SK-N-SH treated with all-trans-retinoic acid at 6 μM for 48 hours (cell line): Measurements from ENCODE around the gene NKX1-2.
"Not testable (repeated sequence)": the region's sequence is repeated elsewhere in the genome, so short reads cannot be mapped to it uniquely, and the experiment has no call there.

ENCODE experiments used
- ATAC-seq: fragments of 200-7000 bp; cut with Tn5 transposase; 3 replicates; pipeline ENCODE4 v1.9.1; 2020; ENCODE audit warnings: mild to moderate bottlenecking, moderate library complexity
- ARNTL ChIP-seq: fragments of 450-650 bp; formaldehyde crosslinking; IDR thresholded peaks from 2 replicates; pipeline ENCODE4 v1.5.0; 2020; ENCODE audit warnings: low read depth, mild to moderate bottlenecking, moderate library complexity, borderline replicate concordance
- BACH2 ChIP-seq: fragments of 250-450 bp; sonication (Bioruptor Pico); IDR thresholded peaks from 2 replicates; pipeline ENCODE4 v1.9.0; 2021; ENCODE audit warnings: mild to moderate bottlenecking, borderline replicate concordance
- CSDC2 ChIP-seq: fragments of 250-450 bp; sonication (Bioruptor Pico); IDR thresholded peaks from 2 replicates; pipeline ENCODE4 v1.5.0; 2020; ENCODE audit warnings: mild to moderate bottlenecking, moderate library complexity
- ESRRG ChIP-seq: fragments of 250-450 bp; sonication (Bioruptor Pico); IDR thresholded peaks from 2 replicates; pipeline ENCODE4 v1.6.1; 2021; ENCODE audit warnings: mild to moderate bottlenecking
- GLIS3 ChIP-seq: fragments of 250-450 bp; sonication (Bioruptor Pico); IDR thresholded peaks from 2 replicates; pipeline ENCODE4 v1.5.0; 2020; ENCODE audit warnings: mild to moderate bottlenecking, moderate library complexity
- ISL1 ChIP-seq: fragments of 250-450 bp; sonication (Bioruptor Pico); IDR thresholded peaks from 2 replicates; pipeline ENCODE4 v2.1.2; 2022; ENCODE audit warnings: mild to moderate bottlenecking, moderate library complexity
- OSR1 ChIP-seq: fragments of 250-450 bp; sonication (Bioruptor Pico); IDR thresholded peaks from 2 replicates; pipeline ENCODE4 v1.8.0; 2022; ENCODE audit warnings: moderate library complexity, mild to moderate bottlenecking, inconsistent platforms
- PPARA ChIP-seq: fragments of 250-450 bp; sonication (Bioruptor Pico); IDR thresholded peaks from 2 replicates; pipeline ENCODE4 v1.5.0; 2020; ENCODE audit warnings: mild to moderate bottlenecking, borderline replicate concordance
- RARB ChIP-seq: fragments of 250-450 bp; sonication (Bioruptor Pico); IDR thresholded peaks from 2 replicates; pipeline ENCODE4 v1.8.0; 2021; ENCODE audit warnings: mild to moderate bottlenecking, moderate library complexity
- SNAI2 ChIP-seq: fragments of 250-450 bp; sonication (Bioruptor Pico); IDR thresholded peaks from 2 replicates; pipeline ENCODE4 v1.5.0; 2020; ENCODE audit warnings: mild to moderate bottlenecking, moderate library complexity
- TCF4 ChIP-seq: fragments of 250-450 bp; sonication (Bioruptor Pico); IDR thresholded peaks from 2 replicates; pipeline ENCODE4 v1.8.0; 2021; ENCODE audit warnings: mild to moderate bottlenecking, moderate library complexity, borderline replicate concordance
- TOX ChIP-seq: fragments of 250-450 bp; sonication (Bioruptor Pico); IDR thresholded peaks from 2 replicates; pipeline ENCODE4 v1.8.0; 2021; ENCODE audit warnings: mild to moderate bottlenecking, moderate library complexity, borderline replicate concordance
- ZFP3 ChIP-seq: fragments of 250-450 bp; sonication (Bioruptor Pico); IDR thresholded peaks from 2 replicates; pipeline ENCODE4 v1.5.0; 2020; ENCODE audit warnings: mild to moderate bottlenecking, moderate library complexity
- ZFP30 ChIP-seq: fragments of 450-650 bp; formaldehyde crosslinking; IDR thresholded peaks from 2 replicates; pipeline ENCODE4 v1.5.0; 2022; ENCODE audit warnings: mild to moderate bottlenecking, moderate library complexity
- ZNF565 ChIP-seq: fragments of 450-650 bp; formaldehyde crosslinking; conservative IDR thresholded peaks from 2 replicates; pipeline ENCODE4 v1.5.0; 2020; ENCODE audit warnings: low read depth, mild to moderate bottlenecking, moderate library complexity
- ZNF70 ChIP-seq: fragments of 450-650 bp; formaldehyde crosslinking; IDR thresholded peaks from 2 replicates; pipeline ENCODE4 v1.5.0; 2020; ENCODE audit warnings: mild to moderate bottlenecking, moderate library complexity
- ZNF8 ChIP-seq: fragments of 450-650 bp; formaldehyde crosslinking; IDR thresholded peaks from 2 replicates; pipeline ENCODE4 v1.5.0; 2020; ENCODE audit warnings: mild to moderate bottlenecking, moderate library complexity
- TF ChIP-seq, protein P1 (sequence below): fragments of 250-450 bp; sonication (Bioruptor Pico); IDR thresholded peaks from 2 replicates; pipeline ENCODE4 v1.8.0; 2020; ENCODE audit warnings: mild to moderate bottlenecking, moderate library complexity, borderline replicate concordance
- TF ChIP-seq, protein P2 (sequence below): fragments of 250-450 bp; sonication (Bioruptor Pico); IDR thresholded peaks from 2 replicates; pipeline ENCODE4 v1.5.1; 2020; ENCODE audit warnings: low read depth, mild to moderate bottlenecking, moderate library complexity
- TF ChIP-seq, protein P3 (sequence below): fragments of 250-450 bp; sonication (Bioruptor Pico); IDR thresholded peaks from 2 replicates; pipeline ENCODE4 v1.5.1; 2021; ENCODE audit warnings: mild to moderate bottlenecking, moderate library complexity
- TF ChIP-seq, protein P4 (sequence below): fragments of 250-450 bp; sonication (Bioruptor Pico); IDR thresholded peaks from 2 replicates; pipeline ENCODE4 v1.8.0; 2021; ENCODE audit warnings: low read depth, mild to moderate bottlenecking, moderate library complexity, borderline replicate concordance

NKX1-2 gene

DNA sequence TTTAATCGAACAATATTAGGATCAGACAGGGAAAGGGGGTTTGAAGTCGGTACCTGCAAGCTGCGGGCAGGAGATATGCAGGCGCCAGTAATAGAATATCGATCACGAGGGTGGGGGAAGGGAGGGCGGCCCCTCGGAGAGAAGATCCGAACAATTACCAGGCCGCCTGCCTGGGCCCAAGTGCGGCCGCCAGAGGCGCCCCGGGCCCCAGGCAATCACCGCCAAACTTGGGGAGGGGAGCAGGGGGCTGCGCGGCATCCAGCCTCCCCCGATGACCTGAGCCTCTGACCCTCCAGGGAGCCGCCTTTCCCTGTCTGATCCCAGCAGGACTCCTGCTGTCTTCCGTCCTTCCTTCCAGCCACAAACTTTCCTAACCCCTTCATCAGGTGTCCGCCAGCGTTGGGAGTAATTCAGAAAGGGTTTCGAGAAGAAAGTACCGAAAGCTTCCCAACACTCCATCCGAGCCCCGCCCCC lies 1.1 kb downstream of the NKX1-2 start:
- no peak for ATAC-seq
- TF ChIP-seq ESRRG (CRISPR knock-in tag): no peak

DNA sequence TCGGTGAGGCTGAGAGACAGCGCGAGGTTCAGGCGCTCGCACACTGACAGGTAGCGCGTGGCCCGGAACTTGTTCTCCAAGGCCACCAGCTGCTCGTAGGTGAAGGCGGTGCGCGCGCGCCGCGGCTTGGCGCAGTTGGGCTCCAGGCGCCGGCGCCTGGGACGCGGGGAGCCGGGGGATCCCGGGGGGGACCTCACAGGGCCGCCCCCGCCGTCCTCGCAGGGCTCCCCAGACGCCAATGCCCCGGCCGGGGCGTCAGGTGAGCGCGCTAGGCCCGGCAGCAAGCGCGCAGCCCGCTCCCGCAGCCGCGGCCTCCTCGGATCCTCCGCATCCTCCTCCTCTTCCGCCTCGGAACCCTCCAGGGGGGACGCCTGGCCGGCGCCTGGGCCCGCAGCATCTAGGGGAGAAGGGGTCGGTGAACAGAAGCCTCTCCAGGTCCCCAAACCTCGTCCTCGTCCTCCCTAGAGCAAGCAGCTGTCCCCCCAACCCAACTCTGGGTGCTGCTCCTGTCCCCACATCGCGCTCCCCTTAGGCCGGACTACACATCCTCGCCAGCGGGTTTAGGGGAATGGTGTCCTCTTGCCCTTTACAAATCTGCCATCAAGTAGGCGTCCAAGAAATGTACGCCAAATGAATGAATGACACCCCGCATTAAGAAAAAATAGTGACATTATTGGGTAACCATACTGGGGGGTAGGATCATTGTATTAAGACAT lies 1.9 kb downstream of the NKX1-2 start:
- no peak; the same call in 2 of the 3 replicates for ATAC-seq
- TF ChIP-seq ESRRG (CRISPR knock-in tag): no peak
- no peak for TF ChIP-seq OSR1 (CRISPR knock-in tag)
- TF ChIP-seq BACH2 (CRISPR knock-in tag): no peak
- no peak for TF ChIP-seq ZNF8 (CRISPR knock-in tag)
- TF ChIP-seq ARNTL (CRISPR knock-in tag): no peak
- TF ChIP-seq SNAI2 (CRISPR knock-in tag): no peak
- no peak for TF ChIP-seq TCF4 (CRISPR knock-in tag)
- no peak for TF ChIP-seq ISL1 (CRISPR knock-in tag)
- TF ChIP-seq TOX (CRISPR knock-in tag): no peak
- no peak for TF ChIP-seq ZFP3 (CRISPR knock-in tag)
- TF ChIP-seq RARB: no peak

DNA sequence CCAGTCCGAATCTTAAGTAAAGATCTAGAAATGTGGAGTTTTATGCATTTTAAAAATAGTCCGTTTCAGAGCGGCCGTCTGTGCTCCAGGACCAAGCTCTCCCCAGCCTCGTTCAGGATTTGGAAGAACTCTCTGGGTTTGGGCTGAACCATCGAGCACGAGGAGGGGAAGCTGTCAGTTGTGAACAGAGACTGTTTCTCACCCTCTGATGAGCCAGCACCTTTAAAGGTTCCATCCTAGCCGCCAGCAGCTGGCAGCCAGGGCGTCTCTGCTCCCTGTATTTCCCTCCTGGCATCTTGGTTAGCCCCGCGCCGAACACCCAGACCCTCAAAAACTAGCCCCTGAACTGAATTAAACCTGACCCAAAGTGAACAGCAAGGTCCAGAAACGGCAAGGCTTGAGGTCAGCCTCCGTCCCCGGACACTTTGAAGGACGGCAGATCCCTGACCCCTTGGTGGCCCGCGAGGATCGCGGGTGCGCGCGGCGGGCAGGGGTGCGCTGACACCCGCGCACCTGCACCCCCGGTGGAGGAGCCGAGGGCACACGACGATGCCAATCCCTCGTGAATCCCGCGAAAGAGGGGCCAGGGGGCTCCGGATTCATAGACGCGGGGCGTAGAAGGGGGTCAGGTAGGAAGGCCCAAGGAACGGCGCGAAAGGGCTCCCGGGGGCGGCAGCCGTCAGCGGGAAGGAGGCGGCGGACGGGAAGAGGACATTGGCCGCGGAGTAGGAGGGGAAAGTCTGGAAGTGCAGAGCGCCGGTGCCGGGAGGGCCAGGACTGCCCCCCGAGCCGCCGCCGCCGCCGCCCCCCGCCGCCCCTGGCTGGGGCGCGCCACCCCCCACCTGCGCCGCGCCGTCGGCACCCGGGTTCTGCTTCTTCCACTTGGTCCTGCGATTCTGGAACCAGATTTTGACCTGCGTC lies 2.7 kb downstream of the NKX1-2 start:
- no peak for ATAC-seq
- TF ChIP-seq, protein P1, sequence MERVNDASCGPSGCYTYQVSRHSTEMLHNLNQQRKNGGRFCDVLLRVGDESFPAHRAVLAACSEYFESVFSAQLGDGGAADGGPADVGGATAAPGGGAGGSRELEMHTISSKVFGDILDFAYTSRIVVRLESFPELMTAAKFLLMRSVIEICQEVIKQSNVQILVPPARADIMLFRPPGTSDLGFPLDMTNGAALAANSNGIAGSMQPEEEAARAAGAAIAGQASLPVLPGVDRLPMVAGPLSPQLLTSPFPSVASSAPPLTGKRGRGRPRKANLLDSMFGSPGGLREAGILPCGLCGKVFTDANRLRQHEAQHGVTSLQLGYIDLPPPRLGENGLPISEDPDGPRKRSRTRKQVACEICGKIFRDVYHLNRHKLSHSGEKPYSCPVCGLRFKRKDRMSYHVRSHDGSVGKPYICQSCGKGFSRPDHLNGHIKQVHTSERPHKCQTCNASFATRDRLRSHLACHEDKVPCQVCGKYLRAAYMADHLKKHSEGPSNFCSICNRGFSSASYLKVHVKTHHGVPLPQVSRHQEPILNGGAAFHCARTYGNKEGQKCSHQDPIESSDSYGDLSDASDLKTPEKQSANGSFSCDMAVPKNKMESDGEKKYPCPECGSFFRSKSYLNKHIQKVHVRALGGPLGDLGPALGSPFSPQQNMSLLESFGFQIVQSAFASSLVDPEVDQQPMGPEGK (CRISPR knock-in tag): no peak
- no peak for TF ChIP-seq ZFP30

DNA sequence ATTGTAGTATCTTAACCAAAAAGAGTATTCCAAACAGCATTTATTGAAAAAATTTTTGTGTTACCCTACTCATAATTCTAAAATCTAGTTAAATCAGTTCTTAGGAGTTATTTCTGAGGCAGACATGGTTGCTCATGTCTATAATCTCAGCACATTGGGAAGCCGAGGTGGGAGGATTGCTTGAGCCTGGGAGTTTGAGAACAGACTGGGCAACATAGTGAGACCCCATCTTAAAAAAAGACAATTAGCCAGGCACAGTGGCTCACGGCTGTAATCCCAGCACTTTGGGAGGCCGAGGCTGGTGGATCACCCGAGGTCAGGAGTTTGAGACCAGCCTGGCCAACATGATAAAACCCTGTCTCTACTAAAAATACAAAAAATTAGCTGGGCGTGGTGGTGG lies 8.1 kb downstream of the NKX1-2 start:
- not testable (repeated sequence) for ATAC-seq

DNA sequence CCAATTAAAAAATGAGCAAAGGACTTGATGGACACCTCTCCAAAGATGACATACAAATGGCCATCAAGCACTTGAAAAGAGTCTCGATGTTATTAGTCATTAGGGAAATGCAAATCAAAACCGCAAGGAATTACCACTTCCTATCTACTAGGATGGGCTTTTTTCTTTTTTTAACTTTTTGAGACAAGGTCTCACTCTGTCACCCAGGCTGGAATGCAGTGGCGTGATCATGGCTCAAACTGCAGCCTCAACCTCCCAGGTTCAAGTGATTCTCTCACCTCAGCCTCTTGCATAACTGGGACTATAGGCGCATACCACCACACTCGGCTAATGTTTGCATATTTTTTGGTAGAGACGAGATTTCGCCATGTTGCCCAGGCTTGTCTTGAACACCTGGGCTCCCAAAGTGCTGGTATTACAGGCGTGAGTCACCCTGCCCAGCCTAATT lies 13.6 kb downstream of the NKX1-2 start:
- no peak for ATAC-seq
- no peak for TF ChIP-seq ZNF8 (CRISPR knock-in tag)
- TF ChIP-seq ZFP3 (CRISPR knock-in tag): no peak
- no peak for TF ChIP-seq ZFP30
- TF ChIP-seq, protein P1 (CRISPR knock-in tag): no peak
- TF ChIP-seq ISL1 (CRISPR knock-in tag): no peak
- no peak for TF ChIP-seq TOX (CRISPR knock-in tag)
- TF ChIP-seq, protein P2, sequence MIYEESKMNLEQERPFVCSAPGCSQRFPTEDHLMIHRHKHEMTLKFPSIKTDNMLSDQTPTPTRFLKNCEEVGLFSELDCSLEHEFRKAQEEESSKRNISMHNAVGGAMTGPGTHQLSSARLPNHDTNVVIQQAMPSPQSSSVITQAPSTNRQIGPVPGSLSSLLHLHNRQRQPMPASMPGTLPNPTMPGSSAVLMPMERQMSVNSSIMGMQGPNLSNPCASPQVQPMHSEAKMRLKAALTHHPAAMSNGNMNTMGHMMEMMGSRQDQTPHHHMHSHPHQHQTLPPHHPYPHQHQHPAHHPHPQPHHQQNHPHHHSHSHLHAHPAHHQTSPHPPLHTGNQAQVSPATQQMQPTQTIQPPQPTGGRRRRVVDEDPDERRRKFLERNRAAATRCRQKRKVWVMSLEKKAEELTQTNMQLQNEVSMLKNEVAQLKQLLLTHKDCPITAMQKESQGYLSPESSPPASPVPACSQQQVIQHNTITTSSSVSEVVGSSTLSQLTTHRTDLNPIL (CRISPR knock-in tag): no peak
- no peak for TF ChIP-seq PPARA (CRISPR knock-in tag)
- TF ChIP-seq, protein P3, sequence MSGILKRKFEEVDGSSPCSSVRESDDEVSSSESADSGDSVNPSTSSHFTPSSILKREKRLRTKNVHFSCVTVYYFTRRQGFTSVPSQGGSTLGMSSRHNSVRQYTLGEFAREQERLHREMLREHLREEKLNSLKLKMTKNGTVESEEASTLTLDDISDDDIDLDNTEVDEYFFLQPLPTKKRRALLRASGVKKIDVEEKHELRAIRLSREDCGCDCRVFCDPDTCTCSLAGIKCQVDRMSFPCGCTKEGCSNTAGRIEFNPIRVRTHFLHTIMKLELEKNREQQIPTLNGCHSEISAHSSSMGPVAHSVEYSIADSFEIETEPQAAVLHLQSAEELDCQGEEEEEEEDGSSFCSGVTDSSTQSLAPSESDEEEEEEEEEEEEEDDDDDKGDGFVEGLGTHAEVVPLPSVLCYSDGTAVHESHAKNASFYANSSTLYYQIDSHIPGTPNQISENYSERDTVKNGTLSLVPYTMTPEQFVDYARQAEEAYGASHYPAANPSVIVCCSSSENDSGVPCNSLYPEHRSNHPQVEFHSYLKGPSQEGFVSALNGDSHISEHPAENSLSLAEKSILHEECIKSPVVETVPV: no peak
- no peak for TF ChIP-seq ESRRG (CRISPR knock-in tag)
- TF ChIP-seq, protein P4, sequence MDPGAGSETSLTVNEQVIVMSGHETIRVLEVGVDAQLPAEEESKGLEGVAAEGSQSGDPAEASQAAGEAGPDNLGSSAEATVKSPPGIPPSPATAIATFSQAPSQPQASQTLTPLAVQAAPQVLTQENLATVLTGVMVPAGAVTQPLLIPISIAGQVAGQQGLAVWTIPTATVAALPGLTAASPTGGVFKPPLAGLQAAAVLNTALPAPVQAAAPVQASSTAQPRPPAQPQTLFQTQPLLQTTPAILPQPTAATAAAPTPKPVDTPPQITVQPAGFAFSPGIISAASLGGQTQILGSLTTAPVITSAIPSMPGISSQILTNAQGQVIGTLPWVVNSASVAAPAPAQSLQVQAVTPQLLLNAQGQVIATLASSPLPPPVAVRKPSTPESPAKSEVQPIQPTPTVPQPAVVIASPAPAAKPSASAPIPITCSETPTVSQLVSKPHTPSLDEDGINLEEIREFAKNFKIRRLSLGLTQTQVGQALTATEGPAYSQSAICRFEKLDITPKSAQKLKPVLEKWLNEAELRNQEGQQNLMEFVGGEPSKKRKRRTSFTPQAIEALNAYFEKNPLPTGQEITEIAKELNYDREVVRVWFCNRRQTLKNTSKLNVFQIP (CRISPR knock-in tag): no peak
- TF ChIP-seq ZNF70: no peak
- TF ChIP-seq CSDC2 (CRISPR knock-in tag): no peak
- TF ChIP-seq SNAI2 (CRISPR knock-in tag): no peak
- no peak for TF ChIP-seq OSR1 (CRISPR knock-in tag)
- no peak for TF ChIP-seq GLIS3 (CRISPR knock-in tag)
- TF ChIP-seq ARNTL (CRISPR knock-in tag): no peak
- no peak for TF ChIP-seq TCF4 (CRISPR knock-in tag)
- no peak for TF ChIP-seq RARB
- no peak for TF ChIP-seq ZNF565

DNA sequence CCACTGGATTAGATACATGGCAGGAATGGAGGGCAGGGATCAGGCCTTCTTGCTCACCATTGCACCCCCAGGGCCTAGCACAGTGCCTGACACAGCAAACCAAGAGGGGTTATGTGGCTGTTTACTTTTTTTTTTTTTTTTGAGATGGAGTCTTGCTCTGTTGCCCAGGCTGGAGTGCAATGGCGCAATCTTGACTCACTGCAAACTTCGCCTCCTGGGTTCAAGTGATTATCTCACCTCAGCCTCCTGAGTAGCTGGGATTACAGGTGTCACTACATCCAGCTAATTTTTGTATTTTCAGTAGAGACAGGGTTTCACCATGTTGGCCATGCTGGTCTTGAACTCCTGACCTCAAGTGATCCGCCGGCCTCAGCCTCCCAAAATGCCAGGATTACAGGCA lies 14.2 kb downstream of the NKX1-2 start:
- not testable (repeated sequence) for ATAC-seq
